ENCODE data around the gene C19orf67.

DNA sequence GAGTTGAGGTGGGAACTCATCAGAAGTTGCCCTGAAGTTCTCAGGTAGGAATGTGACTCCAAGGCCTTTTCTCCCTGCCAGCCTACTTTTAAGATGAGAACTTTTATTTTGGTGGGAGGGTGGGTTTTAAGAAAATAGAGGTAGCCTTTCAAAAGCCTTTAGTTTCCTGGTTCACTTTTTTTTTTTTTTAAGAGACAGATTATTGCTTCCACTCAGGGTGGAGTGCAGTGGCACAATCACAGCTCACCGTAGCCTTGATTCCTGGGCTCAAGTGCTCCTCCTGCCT, 3.0 kb downstream of the C19orf67 start:
- TF ChIP-seq, protein P1, sequence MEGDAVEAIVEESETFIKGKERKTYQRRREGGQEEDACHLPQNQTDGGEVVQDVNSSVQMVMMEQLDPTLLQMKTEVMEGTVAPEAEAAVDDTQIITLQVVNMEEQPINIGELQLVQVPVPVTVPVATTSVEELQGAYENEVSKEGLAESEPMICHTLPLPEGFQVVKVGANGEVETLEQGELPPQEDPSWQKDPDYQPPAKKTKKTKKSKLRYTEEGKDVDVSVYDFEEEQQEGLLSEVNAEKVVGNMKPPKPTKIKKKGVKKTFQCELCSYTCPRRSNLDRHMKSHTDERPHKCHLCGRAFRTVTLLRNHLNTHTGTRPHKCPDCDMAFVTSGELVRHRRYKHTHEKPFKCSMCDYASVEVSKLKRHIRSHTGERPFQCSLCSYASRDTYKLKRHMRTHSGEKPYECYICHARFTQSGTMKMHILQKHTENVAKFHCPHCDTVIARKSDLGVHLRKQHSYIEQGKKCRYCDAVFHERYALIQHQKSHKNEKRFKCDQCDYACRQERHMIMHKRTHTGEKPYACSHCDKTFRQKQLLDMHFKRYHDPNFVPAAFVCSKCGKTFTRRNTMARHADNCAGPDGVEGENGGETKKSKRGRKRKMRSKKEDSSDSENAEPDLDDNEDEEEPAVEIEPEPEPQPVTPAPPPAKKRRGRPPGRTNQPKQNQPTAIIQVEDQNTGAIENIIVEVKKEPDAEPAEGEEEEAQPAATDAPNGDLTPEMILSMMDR (IDR thresholded peaks at IDR 0.05) = no peak
- no peak for TF ChIP-seq POLR2A (IDR thresholded peaks at IDR 0.05)
- no peak for TF ChIP-seq EP300 (IDR thresholded peaks at IDR 0.05)
